CD14-positive monocyte (primary cell): Measurements from ENCODE around the gene PHF23. TPM values are rescaled to one million over a fixed set of nuclear protein-coding genes. Genes with fewer than 3 reads are reported as not detected.
A peak's percentile ranks its signal among the peaks of the same experiment; 100 is the strongest.

Source experiments
- DNase-seq, 3 donors: peaks; one replicate each; pipeline ENCODE4 v3.0.0-alpha.2; 2011 to 2022
- H2AFZ ChIP-seq: 2 replicates; pipeline ENCODE4 v1.6.0; 2012; ENCODE audit warnings: mild to moderate bottlenecking, low read depth, low read length, inconsistent platforms; ENCODE audit not compliant: insufficient read depth, poor library complexity, severe bottlenecking
- H3K27ac ChIP-seq, 2 donors: 1 replicate in 1 of 2; 2 replicates in 1 of 2; pipeline ENCODE4 v1.5.1; 2012 to 2013; ENCODE audit warnings: low read length in 2 of 2, control low read depth in 1 of 2, inconsistent platforms in 1 of 2, low read depth in 1 of 2, mild to moderate bottlenecking in 1 of 2
- H3K27me3 ChIP-seq, 2 donors: one replicate each; pipeline versions ENCODE4 v1.6.0 to v1.6.1; 2011 to 2013; ENCODE audit warnings: low read length in 2 of 2; ENCODE audit not compliant: control insufficient read depth in 2 of 2, insufficient read depth in 2 of 2
- H3K36me3 ChIP-seq, 2 donors: replicated peaks in 1 of 2; 1 replicate in 1 of 2; 2 replicates in 1 of 2; pipeline versions ENCODE4 v1.5.1 to v1.6.1; 2012 to 2013; ENCODE audit warnings: low read length in 2 of 2, control low read depth in 1 of 2, inconsistent platforms in 1 of 2, mild to moderate bottlenecking in 1 of 2; ENCODE audit not compliant: insufficient read depth in 2 of 2, control insufficient read depth in 1 of 2
- H3K4me1 ChIP-seq, 2 donors: 1 replicate in 1 of 2; 2 replicates in 1 of 2; pipeline versions ENCODE4 v1.5.1 to v1.6.1; 2012 to 2013; ENCODE audit warnings: low read length in 2 of 2, control low read depth in 1 of 2, inconsistent platforms in 1 of 2, mild to moderate bottlenecking in 1 of 2, moderate library complexity in 1 of 2; ENCODE audit not compliant: insufficient read depth in 2 of 2, control insufficient read depth in 1 of 2
- H3K4me2 ChIP-seq: replicated peaks from 2 replicates; pipeline ENCODE3; 2012; ENCODE audit warnings: low read length, moderate library complexity, mild to moderate bottlenecking; ENCODE audit not compliant: poor library complexity, severe bottlenecking; ENCODE audit errors: extremely low read depth
- H3K4me3 ChIP-seq, 3 experiments: fragments of 200-600 bp in 1 of 3; sonication (generic) in 1 of 3; replicated peaks in 1 of 3; 1 replicate in 2 of 3; 2 replicates in 1 of 3; pipeline ENCODE4 v1.5.1; 2011 to 2013; ENCODE audit warnings: low read length in 3 of 3, mild to moderate bottlenecking in 3 of 3, control low read depth in 2 of 3, low read depth in 2 of 3, inconsistent platforms in 1 of 3, moderate library complexity in 1 of 3
- H3K79me2 ChIP-seq: 2 replicates; pipeline ENCODE4 v1.6.0; 2012; ENCODE audit warnings: mild to moderate bottlenecking, control low read depth, inconsistent platforms, low read length, moderate library complexity; ENCODE audit not compliant: insufficient read depth
- H3K9ac ChIP-seq: 2 replicates; pipeline ENCODE4 v1.6.0; 2017; ENCODE audit warnings: low read length, mild to moderate bottlenecking; ENCODE audit not compliant: insufficient read depth, poor library complexity, severe bottlenecking
- H3K9me3 ChIP-seq, 2 donors: replicated peaks in 1 of 2; 1 replicate in 1 of 2; 2 replicates in 1 of 2; pipeline versions ENCODE4 v1.5.1 to v1.6.1; 2012 to 2013; ENCODE audit warnings: low read length in 2 of 2, control low read depth in 1 of 2; ENCODE audit not compliant: control insufficient read depth in 1 of 2, insufficient read depth in 1 of 2
- H4K20me1 ChIP-seq: 2 replicates; pipeline ENCODE4 v1.6.0; 2012; ENCODE audit warnings: mild to moderate bottlenecking, low read length, control low read depth, moderate library complexity; ENCODE audit not compliant: insufficient read depth
- H3K27ac Mint-ChIP-seq, 7 donors: one replicate each; pipeline ENCODE4 v1.8.0; 2020; ENCODE audit warnings: mild to moderate bottlenecking in 7 of 7, mixed read lengths in 7 of 7, moderate library complexity in 6 of 7, inconsistent platforms in 2 of 7
- H3K27me3 Mint-ChIP-seq, 3 donors: one replicate each; pipeline ENCODE4 v1.8.0; 2021 to 2022; ENCODE audit warnings: low read depth in 3 of 3, mild to moderate bottlenecking in 3 of 3, mixed read lengths in 3 of 3, moderate library complexity in 3 of 3, inconsistent platforms in 1 of 3
- H3K36me3 Mint-ChIP-seq, 2 donors: one replicate each; pipeline ENCODE4 v1.8.0; 2020; ENCODE audit warnings: mixed read lengths in 2 of 2, inconsistent platforms in 1 of 2, mild to moderate bottlenecking in 1 of 2
- H3K4me1 Mint-ChIP-seq: one replicate; pipeline ENCODE4 v1.8.0; 2020; ENCODE audit warnings: mild to moderate bottlenecking, mixed read lengths
- H3K4me3 Mint-ChIP-seq, 2 donors: one replicate each; pipeline ENCODE4 v1.8.0; 2020; ENCODE audit warnings: mild to moderate bottlenecking in 2 of 2, mixed read lengths in 2 of 2, moderate library complexity in 1 of 2
- H3K9me3 Mint-ChIP-seq, 7 donors: one replicate each; pipeline ENCODE4 v1.8.0; 2020 to 2022; ENCODE audit warnings: mixed read lengths in 7 of 7, mild to moderate bottlenecking in 6 of 7, moderate library complexity in 6 of 7, inconsistent platforms in 2 of 7
- CTCF ChIP-seq: fragments of 200-600 bp; IDR thresholded peaks from one replicate; pipeline ENCODE4 v1.8.0; 2022; ENCODE audit warnings: antibody characterized with exemption, mild to moderate bottlenecking
- WGBS: methylation state at CpG from one replicate; pipeline ENCODE4 v1.1.5; 2013; ENCODE audit warnings: missing lambda C conversion rate; ENCODE audit not compliant: insufficient coverage; 5-methylcytosine and 5-hydroxymethylcytosine counted together
- intact Hi-C, 2 donors: fragments of 100-400 bp; cut with micrococcal nuclease; formaldehyde crosslinking; loops; one replicate each; pipeline versions ENCODE4 v1.15.0 to v1.15.1; 2023
- polyA plus RNA-seq, 3 donors: library from polyadenylated mRNA; depleted of rRNA in 1 of 3; unstranded in 2 of 3; stranded (reverse) in 1 of 3; fragments of 300-500 nt in 2 of 3; fragments of >200 nt in 1 of 3; fragmentation: Illumina TruSeq in 2 of 3; gene quantifications; 1 replicate in 2 of 3; 2 replicates in 1 of 3; pipeline ENCODE4 v1.2.3, GENCODE V29; 2012 to 2021

Gene PHF23
- polyA plus RNA-seq, 3 donors, result 12.0 to 18.0 (median 12.9) TPM

GRCh38 chr17:7215136-7215638 lies 24.1 kb downstream of the PHF23 start:
- H3K79me2 ChIP-seq, result peaks cover 63% of the 10 kb centered on the region
- 20% methylated on average over 2 of the region's 9 CpGs for WGBS
- intact Hi-C loops, result loop anchor here in 1 of 2 donors (2.0 to 10.0 kb wide), 3 partner anchors 20 to 190 kb away; partner anchors contain the start of genes CTDNEP1, DVL2, ELP5 and NLGN2

More at GRCh38 chr17:7215136-7215638, 24.1 kb downstream of the PHF23 start:
- Histone ChIP-seq H3K9me3 (no peaks in the 10 kb centered on the region), H3K27me3 (no peaks in the 10 kb centered on the region), H3K4me1 (peaks cover 58 to 63% of the 10 kb centered on the region in 2 donors), H3K9ac (no peak overlapping the region), H3K36me3 (no peaks in the 10 kb centered on the region), H3K27ac (peak overlapping the region; percentile 69 to 71), H4K20me1 (peaks cover 51% of the 10 kb centered on the region), H3K4me2 (peak overlapping the region; percentile 78), H2AFZ (no peak overlapping the region), H3K4me3 (peak overlapping the region in 2 of 3 experiments; percentile 62 to 83)
- peak overlapping the region in 6 of 7 donors; percentile 94 to 100 (median 99) for H3K27ac Mint-ChIP-seq
- no peak for TF ChIP-seq CTCF
- H3K27me3 Mint-ChIP-seq, result peaks cover 2 to 11% (median 3%) of the 10 kb centered on the region in 3 donors
- peaks cover 68% of the 10 kb centered on the region for H3K4me1 Mint-ChIP-seq
- H3K36me3 Mint-ChIP-seq, result peaks cover 2 to 9% of the 10 kb centered on the region in 2 donors
- peak overlapping the region; percentile 89 to 90 for H3K4me3 Mint-ChIP-seq
- H3K9me3 Mint-ChIP-seq, result peaks cover 0 to 2% (median 0%) of the 10 kb centered on the region in 7 donors
- DNase-seq, result no peak
